Measurements from ENCODE around the gene COL12A1.

COL12A1 gene

GRCh38 chr6:75205776-75206575, at the start of gene COL12A1:
Gene COL12A1 (minus strand): TSS chr6:75206053. CDS start chr6:75202792, 3,261 bp downstream.
- Histone ChIP-seq H3K27ac (peak within 1 kb of the TSS in 20 of 21 experiments; percentile 39 to 86 (median 71)), H3K4me3 (peak within 1 kb of the TSS; percentile 28 to 56 (median 46))

GRCh38 chr6:75250552-75250951, 44.7 kb upstream of the COL12A1 start:
- Histone ChIP-seq H3K27ac (no peak overlapping the region), H3K4me3 (no peak overlapping the region)

GRCh38 chr6:75249837-75250236, 44.0 kb upstream of the COL12A1 start:
- Histone ChIP-seq H3K27ac (no peak overlapping the region), H3K4me3 (no peak overlapping the region)

- no peak overlapping the region for H3K4me3 ChIP-seq
- H3K27ac ChIP-seq: no peak overlapping the region
Measured at GRCh38 chr6:75246386-75246785, 40.5 kb upstream of the COL12A1 start.

- Histone ChIP-seq H3K4me3 (peak overlapping the region; percentile 56 to 86 (median 77)), H3K27ac (peak overlapping the region in 20 of 21 experiments; percentile 79 to 93 (median 87))
Measured at GRCh38 chr6:75244063-75244584, 38.3 kb upstream of the COL12A1 start.

- H3K4me3 ChIP-seq: peak within 1 kb of the TSS; percentile 56 to 86 (median 77)
- peak within 1 kb of the TSS in 20 of 21 experiments; percentile 79 to 93 (median 87) for H3K27ac ChIP-seq
Measured at GRCh38 chr6:75243333-75244062, 37.6 kb upstream of the COL12A1 start, which contains the start of gene COX7A2. Gene COX7A2 (minus strand): TSS chr6:75243801. CDS start chr6:75243734, 67 bp downstream.

GRCh38 chr6:75236630-75237029, 30.8 kb upstream of the COL12A1 start:
- no peak overlapping the region for H3K27ac ChIP-seq
- H3K4me3 ChIP-seq: no peak overlapping the region

GRCh38 chr6:75235271-75235670, 29.4 kb upstream of the COL12A1 start:
- H3K27ac ChIP-seq: no peak overlapping the region

GRCh38 chr6:75234126-75234865, 28.4 kb upstream of the COL12A1 start:
- no peak overlapping the region for H3K4me3 ChIP-seq
- peak overlapping the region in 1 of 21 experiments; percentile 15 for H3K27ac ChIP-seq

More at GRCh38 chr6:75235271-75235670, 29.4 kb upstream of the COL12A1 start:
- H3K4me3 ChIP-seq: no peak overlapping the region

- Histone ChIP-seq H3K27ac (no peak overlapping the region), H3K4me3 (no peak overlapping the region)
Measured at GRCh38 chr6:75233092-75233615, 27.3 kb upstream of the COL12A1 start.

- peak overlapping the region in 7 of 21 experiments; percentile 17 to 53 (median 35) for H3K27ac ChIP-seq
- no peak overlapping the region for H3K4me3 ChIP-seq
Measured at GRCh38 chr6:75230484-75231325, 24.9 kb upstream of the COL12A1 start.

- Histone ChIP-seq H3K4me3 (no peak overlapping the region), H3K27ac (peak overlapping the region in 3 of 21 experiments; percentile 5 to 76 (median 15))
Measured at GRCh38 chr6:75224303-75224926, 18.6 kb upstream of the COL12A1 start.

- peak overlapping the region in 5 of 21 experiments; percentile 15 to 76 (median 34) for H3K27ac ChIP-seq
- no peak overlapping the region for H3K4me3 ChIP-seq
Measured at GRCh38 chr6:75223428-75223827, 17.6 kb upstream of the COL12A1 start.

- Histone ChIP-seq H3K4me3 (no peak overlapping the region), H3K27ac (peak overlapping the region in 2 of 21 experiments; percentile 15 to 76)
Measured at GRCh38 chr6:75222261-75222660, 16.4 kb upstream of the COL12A1 start.

GRCh38 chr6:75221116-75221515, 15.3 kb upstream of the COL12A1 start:
- Histone ChIP-seq H3K27ac (peak overlapping the region in 3 of 21 experiments; percentile 45 to 73 (median 69)), H3K4me3 (no peak overlapping the region)

- no peak overlapping the region for H3K4me3 ChIP-seq
- H3K27ac ChIP-seq: peak overlapping the region in 6 of 21 experiments; percentile 3 to 73 (median 48)
Measured at GRCh38 chr6:75220357-75220756, 14.5 kb upstream of the COL12A1 start.

- H3K27ac ChIP-seq: peak overlapping the region in 4 of 21 experiments; percentile 16 to 73 (median 34)
- H3K4me3 ChIP-seq: no peak overlapping the region
Measured at GRCh38 chr6:75219263-75219662, 13.4 kb upstream of the COL12A1 start.

GRCh38 chr6:75217193-75217592, 11.3 kb upstream of the COL12A1 start:
- Histone ChIP-seq H3K4me3 (no peak overlapping the region), H3K27ac (peak overlapping the region in 2 of 21 experiments; percentile 38 to 63)

Measured in skin epidermis (tissue), 12 donors.